Nephron progenitor cell (in vitro differentiated cells): ENCODE data around the gene DCAF11.
A peak's percentile ranks its signal among the peaks of the same experiment; 100 is the strongest.

Experiments
- DNase-seq: peaks from one replicate; pipeline ENCODE4 v3.0.0; 2021
- H3K27ac Mint-ChIP-seq: 2 replicates; pipeline ENCODE4 v1.8.0; 2021; ENCODE audit warnings: mild to moderate bottlenecking, moderate library complexity, mixed read lengths
- H3K27me3 Mint-ChIP-seq: 2 replicates; pipeline ENCODE4 v1.8.0; 2021; ENCODE audit warnings: mild to moderate bottlenecking, low read depth, mixed read lengths; ENCODE audit not compliant: poor library complexity
- H3K36me3 Mint-ChIP-seq: 2 replicates; pipeline ENCODE4 v1.8.0; 2021; ENCODE audit warnings: low read depth, mixed read lengths
- H3K4me1 Mint-ChIP-seq: 2 replicates; pipeline ENCODE4 v1.8.0; 2021; ENCODE audit warnings: mixed read lengths
- H3K4me3 Mint-ChIP-seq: 2 replicates; pipeline ENCODE4 v1.8.0; 2021; ENCODE audit warnings: mild to moderate bottlenecking, moderate library complexity, mixed read lengths
- H3K9me3 Mint-ChIP-seq: 2 replicates; pipeline ENCODE4 v1.8.0; 2021; ENCODE audit warnings: mild to moderate bottlenecking, moderate library complexity, mixed read lengths
- TF ChIP-seq, protein P1 (sequence below): fragments of 200-600 bp; sonication (generic); IDR thresholded peaks from 2 replicates; pipeline ENCODE4 v1.5.0; 2021; ENCODE audit warnings: antibody characterized with exemption

DCAF11 gene

GRCh38 chr14:24086193-24086955, 28.2 kb upstream of the DCAF11 start:
- Mint-ChIP-seq H3K9me3 (no peaks in the 10 kb centered on the region), H3K27ac (no peak overlapping the region), H3K27me3 (peaks cover 39% of the 10 kb centered on the region), H3K36me3 (no peaks in the 10 kb centered on the region), H3K4me1 (peaks cover 39% of the 10 kb centered on the region), H3K4me3 (no peak overlapping the region)
- DNase-seq = no peak
- TF ChIP-seq, protein P1, sequence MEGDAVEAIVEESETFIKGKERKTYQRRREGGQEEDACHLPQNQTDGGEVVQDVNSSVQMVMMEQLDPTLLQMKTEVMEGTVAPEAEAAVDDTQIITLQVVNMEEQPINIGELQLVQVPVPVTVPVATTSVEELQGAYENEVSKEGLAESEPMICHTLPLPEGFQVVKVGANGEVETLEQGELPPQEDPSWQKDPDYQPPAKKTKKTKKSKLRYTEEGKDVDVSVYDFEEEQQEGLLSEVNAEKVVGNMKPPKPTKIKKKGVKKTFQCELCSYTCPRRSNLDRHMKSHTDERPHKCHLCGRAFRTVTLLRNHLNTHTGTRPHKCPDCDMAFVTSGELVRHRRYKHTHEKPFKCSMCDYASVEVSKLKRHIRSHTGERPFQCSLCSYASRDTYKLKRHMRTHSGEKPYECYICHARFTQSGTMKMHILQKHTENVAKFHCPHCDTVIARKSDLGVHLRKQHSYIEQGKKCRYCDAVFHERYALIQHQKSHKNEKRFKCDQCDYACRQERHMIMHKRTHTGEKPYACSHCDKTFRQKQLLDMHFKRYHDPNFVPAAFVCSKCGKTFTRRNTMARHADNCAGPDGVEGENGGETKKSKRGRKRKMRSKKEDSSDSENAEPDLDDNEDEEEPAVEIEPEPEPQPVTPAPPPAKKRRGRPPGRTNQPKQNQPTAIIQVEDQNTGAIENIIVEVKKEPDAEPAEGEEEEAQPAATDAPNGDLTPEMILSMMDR = no peak

DNA sequence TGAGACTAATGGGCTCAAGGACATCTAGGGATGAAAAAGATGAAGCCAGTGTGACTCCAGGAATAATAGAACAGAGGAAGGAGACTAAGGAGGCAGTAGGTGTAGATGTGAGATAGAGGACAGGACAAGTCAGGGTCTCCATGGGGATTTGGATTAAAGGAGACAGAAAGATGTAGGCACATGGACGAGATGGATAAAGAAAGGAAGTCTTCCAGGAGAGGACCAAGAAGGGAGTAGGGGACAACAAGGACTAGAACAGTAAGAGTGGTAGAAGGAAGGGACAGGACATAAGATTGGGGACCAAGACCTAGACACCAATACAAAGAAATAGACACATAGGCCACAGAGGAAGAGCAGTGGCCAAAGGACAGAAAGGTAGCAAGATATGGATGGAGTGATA, 27.6 kb upstream of the DCAF11 start:
- no peaks in the 10 kb centered on the region for H3K36me3 Mint-ChIP-seq
- H3K27ac Mint-ChIP-seq = no peak overlapping the region
- no peak overlapping the region for H3K4me3 Mint-ChIP-seq

GRCh38 chr14:24088095-24088494, 26.5 kb upstream of the DCAF11 start:
- Mint-ChIP-seq H3K36me3 (no peaks in the 10 kb centered on the region), H3K4me3 (no peak overlapping the region), H3K27ac (no peak overlapping the region), H3K9me3 (no peaks in the 10 kb centered on the region), H3K4me1 (peaks cover 34% of the 10 kb centered on the region), H3K27me3 (peaks cover 26% of the 10 kb centered on the region)
- no peak for DNase-seq
- TF ChIP-seq, protein P1 = no peak

More for the DNA sequence above, 27.6 kb upstream of the DCAF11 start:
- Mint-ChIP-seq H3K4me1 (peaks cover 36% of the 10 kb centered on the region), H3K9me3 (no peaks in the 10 kb centered on the region), H3K27me3 (peaks cover 37% of the 10 kb centered on the region)
- TF ChIP-seq, protein P1 = no peak
- DNase-seq = no peak

GRCh38 chr14:24089890-24090289, 24.7 kb upstream of the DCAF11 start:
- H3K27ac Mint-ChIP-seq = no peak overlapping the region

GRCh38 chr14:24092110-24092504, 22.5 kb upstream of the DCAF11 start:
- Mint-ChIP-seq H3K36me3 (no peaks in the 10 kb centered on the region), H3K27ac (no peak overlapping the region), H3K9me3 (no peaks in the 10 kb centered on the region), H3K4me3 (peak overlapping the region; percentile 96), H3K4me1 (peaks cover 49% of the 10 kb centered on the region), H3K27me3 (peaks cover 12% of the 10 kb centered on the region)
- no peak for DNase-seq
- TF ChIP-seq, protein P1 = no peak

More at GRCh38 chr14:24089890-24090289, 24.7 kb upstream of the DCAF11 start:
- Mint-ChIP-seq H3K27me3 (peaks cover 11% of the 10 kb centered on the region), H3K36me3 (no peaks in the 10 kb centered on the region), H3K4me1 (peaks cover 44% of the 10 kb centered on the region), H3K9me3 (no peaks in the 10 kb centered on the region), H3K4me3 (no peak overlapping the region)
- TF ChIP-seq, protein P1 = no peak
- DNase-seq = no peak
